SU-DHL-6 (cell line): ENCODE data around the gene DACH1.

ENCODE experiments used
- H2AFZ ChIP-seq: fragments of 200-600 bp; sonication (generic); 2 replicates; pipeline ENCODE4 v1.6.1; 2014; ENCODE audit warnings: low read depth, mild to moderate bottlenecking, moderate library complexity, mixed read lengths, antibody characterized with exemption, low read length; ENCODE audit not compliant: severe bottlenecking
- H3F3A ChIP-seq: fragments of 200-600 bp; shearing (Covaris generic); 2 replicates; pipeline ENCODE4 v1.6.0; 2016; ENCODE audit warnings: antibody characterized with exemption, mild to moderate bottlenecking; ENCODE audit not compliant: insufficient read depth
- H3K27ac ChIP-seq: fragments of 200-600 bp; sonication (generic); 2 replicates; pipeline ENCODE4 v1.5.1; 2016; ENCODE audit warnings: low read depth, mild to moderate bottlenecking, low read length, moderate library complexity, mixed read lengths
- H3K27me3 ChIP-seq: fragments of 200-600 bp; sonication (generic), shearing (Covaris generic); 2 replicates; pipeline ENCODE4 v1.6.0; 2014; ENCODE audit warnings: mild to moderate bottlenecking, low read length
- H3K36me3 ChIP-seq: fragments of 200-600 bp; sonication (generic); 2 replicates; pipeline ENCODE4 v1.6.1; 2014; ENCODE audit warnings: mild to moderate bottlenecking, low read length, mixed read lengths
- H3K4me2 ChIP-seq: fragments of 300-600, 200-600 bp; shearing (Covaris generic), sonication (generic); 2 replicates; pipeline ENCODE4 v1.6.0; 2014; ENCODE audit warnings: low read length, low read depth, mild to moderate bottlenecking; ENCODE audit not compliant: poor library complexity, severe bottlenecking
- H3K4me3 ChIP-seq: fragments of 200-600 bp; sonication (generic); 2 replicates; pipeline ENCODE4 v1.5.1; 2014; ENCODE audit warnings: antibody characterized with exemption, low read length, mild to moderate bottlenecking, mixed read lengths; ENCODE audit not compliant: insufficient read depth, poor library complexity, severe bottlenecking
- H3K79me2 ChIP-seq: fragments of 200-600 bp; sonication (generic); 2 replicates; pipeline ENCODE4 v1.6.1; 2014; ENCODE audit warnings: mild to moderate bottlenecking, low read length, moderate library complexity; ENCODE audit not compliant: insufficient read depth
- H3K9ac ChIP-seq: fragments of 200-600 bp; sonication (generic); 2 replicates; pipeline ENCODE4 v1.7.0; 2014; ENCODE audit warnings: mild to moderate bottlenecking, low read length
- H3K9me2 ChIP-seq: fragments of 200-600 bp; sonication (generic); replicated peaks from 2 replicates; pipeline ENCODE4 v1.6.1; 2014; ENCODE audit warnings: low read length; ENCODE audit not compliant: insufficient read depth
- H3K9me3 ChIP-seq: fragments of 200-600 bp; sonication (generic); 2 replicates; pipeline ENCODE4 v1.6.1; 2014; ENCODE audit warnings: low read length, mixed read lengths; ENCODE audit not compliant: insufficient read depth
- H4K20me1 ChIP-seq: fragments of 200-600 bp; sonication (generic); 2 replicates; pipeline ENCODE4 v1.6.1; 2014; ENCODE audit warnings: low read depth, mild to moderate bottlenecking, antibody characterized with exemption, low read length, moderate library complexity, mixed read lengths
- CTCF ChIP-seq: fragments of 200-600 bp; sonication (generic); IDR thresholded peaks from one replicate; pipeline ENCODE4 v1.5.1; 2017; ENCODE audit warnings: antibody characterized with exemption, mild to moderate bottlenecking, low read length, moderate library complexity; ENCODE audit not compliant: insufficient read depth, poor library complexity, severe bottlenecking
- EZH2phosphoT487 ChIP-seq: fragments of 200-600 bp; sonication (generic), shearing (Covaris generic); conservative IDR thresholded peaks from 2 replicates; pipeline ENCODE4 v1.6.1; 2018; ENCODE audit warnings: mild to moderate bottlenecking, antibody characterized with exemption, low read length, moderate library complexity, mixed read lengths

DACH1 gene

DNA sequence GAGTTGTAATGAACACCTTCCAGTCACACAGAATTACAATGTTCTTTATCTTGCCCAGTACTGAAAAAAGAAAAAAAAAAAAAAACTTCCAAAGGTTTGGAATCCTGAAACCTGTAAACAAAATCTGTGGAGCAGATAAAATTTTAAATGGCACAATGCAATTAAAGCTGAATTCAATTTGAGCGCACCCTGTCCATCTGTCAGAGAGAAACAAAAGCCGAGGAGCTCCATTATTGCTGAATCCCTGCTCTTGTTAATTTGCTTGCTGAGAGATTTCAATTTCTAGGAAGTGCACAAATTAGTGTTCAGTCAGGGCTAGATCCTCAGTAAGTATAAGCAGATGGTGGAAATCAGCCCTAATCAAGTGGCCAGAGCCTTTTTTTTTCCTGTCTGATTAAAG lies 65.2 kb downstream of the DACH1 start:
- no peak for TF ChIP-seq CTCF
- Histone ChIP-seq H3K27me3 (no peaks in the 10 kb centered on the region), H3F3A (no peaks in the 10 kb centered on the region), H3K36me3 (no peaks in the 10 kb centered on the region), H2AFZ (no peak overlapping the region), H3K4me3 (no peak overlapping the region), H4K20me1 (no peaks in the 10 kb centered on the region), H3K4me2 (no peak overlapping the region), H3K79me2 (no peaks in the 10 kb centered on the region), H3K9me2 (no peaks in the 10 kb centered on the region), H3K27ac (no peak overlapping the region), H3K9ac (no peak overlapping the region), H3K9me3 (no peaks in the 10 kb centered on the region)

- no peaks in the 10 kb centered on the region for H3K9me3 ChIP-seq
- H3F3A ChIP-seq, result no peaks in the 10 kb centered on the region
- H3K27me3 ChIP-seq, result no peaks in the 10 kb centered on the region
- H3K4me3 ChIP-seq, result no peak overlapping the region
- TF ChIP-seq EZH2phosphoT487 (no peak), CTCF (no peak)
- H3K36me3 ChIP-seq, result no peaks in the 10 kb centered on the region
- no peak overlapping the region for H3K9ac ChIP-seq
- H3K9me2 ChIP-seq, result no peaks in the 10 kb centered on the region
- no peak overlapping the region for H3K4me2 ChIP-seq
- H3K79me2 ChIP-seq, result no peaks in the 10 kb centered on the region
- no peaks in the 10 kb centered on the region for H4K20me1 ChIP-seq
- no peak overlapping the region for H2AFZ ChIP-seq
- no peak overlapping the region for H3K27ac ChIP-seq
Measured at GRCh38 chr13:71801165-71801760, 65.7 kb downstream of the DACH1 start.

GRCh38 chr13:71799324-71799723 lies 67.7 kb downstream of the DACH1 start:
- Histone ChIP-seq H3K4me2 (no peak overlapping the region), H3K9ac (no peak overlapping the region), H3K9me3 (no peaks in the 10 kb centered on the region), H3K9me2 (no peaks in the 10 kb centered on the region), H4K20me1 (no peaks in the 10 kb centered on the region), H3K36me3 (no peaks in the 10 kb centered on the region), H3K27ac (no peak overlapping the region), H2AFZ (no peak overlapping the region), H3K27me3 (no peaks in the 10 kb centered on the region), H3K4me3 (no peak overlapping the region), H3F3A (no peaks in the 10 kb centered on the region), H3K79me2 (no peaks in the 10 kb centered on the region)
- TF ChIP-seq EZH2phosphoT487, result no peak
- no peak for TF ChIP-seq CTCF
